ENCODE data around the gene TPMT.
"Not testable (repeated sequence)": the region's sequence is repeated elsewhere in the genome, so short reads cannot be mapped to it uniquely, and the experiment has no call there.

The TPMT gene

GRCh38 chr6:18176198-18176597, 21.3 kb upstream of the TPMT start:
- H3K4me3 Mint-ChIP-seq; DNase-seq; ATAC-seq (replicated peaks); H3K27me3 Mint-ChIP-seq: not testable (repeated sequence)
- Mint-ChIP-seq H3K36me3 (peaks cover 48 to 59% of the 10 kb centered on the region in 2 donors), H3K27ac (peak overlapping the region; percentile 42), H3K4me1 (peaks cover 17 to 42% of the 10 kb centered on the region in 2 donors), H3K9me3 (peaks cover 0 to 11% of the 10 kb centered on the region in 2 donors)

DNA sequence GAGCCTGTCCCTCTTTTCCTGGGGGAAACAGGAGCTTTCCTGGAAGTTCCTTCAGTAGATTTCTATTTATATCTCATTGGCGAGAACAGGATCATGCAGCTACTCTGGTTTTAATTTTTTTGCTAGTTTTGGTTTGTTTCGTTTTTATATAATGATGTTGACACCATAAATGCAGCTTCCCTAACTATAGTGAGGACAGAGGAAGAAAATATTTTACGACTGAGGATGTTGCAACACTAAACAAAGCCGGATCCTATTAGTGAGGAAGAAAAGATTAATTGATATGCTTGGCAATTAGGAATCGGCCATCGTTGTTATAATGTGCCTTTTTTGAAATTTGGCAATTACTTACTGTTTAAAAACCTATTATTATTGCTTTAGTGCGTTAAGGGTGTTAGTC, 17.0 kb upstream of the TPMT start:
- ATAC-seq (replicated peaks) (no peak), DNase-seq (no peak)
- peaks cover 57 to 61% of the 10 kb centered on the region in 2 donors for H3K36me3 Mint-ChIP-seq
- H3K4me1 Mint-ChIP-seq = peaks cover 7 to 10% of the 10 kb centered on the region in 2 donors
- H3K27me3 Mint-ChIP-seq = no peaks in the 10 kb centered on the region
- no peak overlapping the region for H3K4me3 Mint-ChIP-seq
- no peak overlapping the region for H3K27ac Mint-ChIP-seq
- peaks cover 0 to 11% of the 10 kb centered on the region in 2 donors for H3K9me3 Mint-ChIP-seq

- H3K27me3 Mint-ChIP-seq = no peaks in the 10 kb centered on the region
- DNase-seq (no peak), ATAC-seq (replicated peaks) (no peak)
- no peak overlapping the region for H3K27ac Mint-ChIP-seq
- peaks cover 37 to 45% of the 10 kb centered on the region in 2 donors for H3K36me3 Mint-ChIP-seq
- no peaks in the 10 kb centered on the region for H3K9me3 Mint-ChIP-seq
- H3K4me1 Mint-ChIP-seq = peaks cover 0 to 6% of the 10 kb centered on the region in 2 donors
- no peak overlapping the region for H3K4me3 Mint-ChIP-seq
These were observed 13.4 kb upstream of the TPMT start for GRCh38 chr6:18168264-18168663.

- DNase-seq = no peak
- H3K36me3 Mint-ChIP-seq = peaks cover 42 to 51% of the 10 kb centered on the region in 2 donors
- peaks cover 0 to 11% of the 10 kb centered on the region in 2 donors for H3K4me1 Mint-ChIP-seq
- no peak for ATAC-seq (replicated peaks)
- no peaks in the 10 kb centered on the region for H3K27me3 Mint-ChIP-seq
- no peaks in the 10 kb centered on the region for H3K9me3 Mint-ChIP-seq
- no peak overlapping the region for H3K27ac Mint-ChIP-seq
- H3K4me3 Mint-ChIP-seq = no peak overlapping the region
These were observed 11.6 kb upstream of the TPMT start for GRCh38 chr6:18166312-18167036.

GRCh38 chr6:18165751-18166150, 10.9 kb upstream of the TPMT start:
- Mint-ChIP-seq H3K9me3 (no peaks in the 10 kb centered on the region), H3K27ac (no peak overlapping the region), H3K4me3 (no peak overlapping the region), H3K27me3 (no peaks in the 10 kb centered on the region), H3K4me1 (peaks cover 0 to 12% of the 10 kb centered on the region in 2 donors), H3K36me3 (peaks cover 42 to 53% of the 10 kb centered on the region in 2 donors)
- DNase-seq = no peak
- no peak for ATAC-seq (replicated peaks)

- DNase-seq = no peak
- Mint-ChIP-seq H3K27me3 (no peaks in the 10 kb centered on the region), H3K4me3 (no peak overlapping the region), H3K9me3 (peaks cover 1 to 5% of the 10 kb centered on the region in 2 donors), H3K36me3 (peaks cover 29 to 43% of the 10 kb centered on the region in 2 donors), H3K4me1 (peaks cover 0 to 16% of the 10 kb centered on the region in 2 donors), H3K27ac (no peak overlapping the region)
- ATAC-seq (replicated peaks) = no peak
These were observed 7.5 kb upstream of the TPMT start for GRCh38 chr6:18162401-18162800.

- ATAC-seq (replicated peaks) = no peak
- no peaks in the 10 kb centered on the region for H3K27me3 Mint-ChIP-seq
These were observed 6.6 kb upstream of the TPMT start for GRCh38 chr6:18161431-18161830.

DNA sequence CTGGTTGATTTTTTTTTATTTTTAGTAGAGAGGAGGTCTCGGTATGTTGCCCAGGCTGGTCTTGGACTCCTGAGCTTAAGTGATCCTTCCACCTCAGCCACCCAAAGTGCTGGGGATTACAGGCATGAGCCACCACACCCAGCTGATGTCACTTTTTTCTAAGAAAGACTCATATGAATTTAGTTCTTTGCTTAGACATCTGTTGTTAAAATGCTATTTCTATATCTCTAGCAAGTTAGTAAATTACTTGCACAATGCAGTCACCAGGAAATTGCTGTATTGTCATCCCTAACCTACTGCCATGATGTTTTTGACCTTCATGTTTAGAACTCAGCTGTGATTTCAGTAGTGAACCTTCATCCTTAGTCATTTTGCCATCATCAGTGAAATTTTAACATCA, 6.0 kb upstream of the TPMT start:
- no peaks in the 10 kb centered on the region for H3K27me3 Mint-ChIP-seq
- H3K4me1 Mint-ChIP-seq = peaks cover 5 to 23% of the 10 kb centered on the region in 2 donors
- H3K27ac Mint-ChIP-seq = no peak overlapping the region
- no peak overlapping the region for H3K4me3 Mint-ChIP-seq
- H3K9me3 Mint-ChIP-seq = peaks cover 1 to 5% of the 10 kb centered on the region in 2 donors
- no peak for DNase-seq
- ATAC-seq (replicated peaks) = no peak
- H3K36me3 Mint-ChIP-seq = peaks cover 27 to 46% of the 10 kb centered on the region in 2 donors

More at GRCh38 chr6:18161431-18161830, 6.6 kb upstream of the TPMT start:
- Mint-ChIP-seq H3K4me3 (no peak overlapping the region), H3K9me3 (peaks cover 1 to 5% of the 10 kb centered on the region in 2 donors), H3K36me3 (peaks cover 27 to 43% of the 10 kb centered on the region in 2 donors), H3K27ac (no peak overlapping the region), H3K4me1 (peaks cover 0 to 18% of the 10 kb centered on the region in 2 donors)
- no peak for DNase-seq

DNA sequence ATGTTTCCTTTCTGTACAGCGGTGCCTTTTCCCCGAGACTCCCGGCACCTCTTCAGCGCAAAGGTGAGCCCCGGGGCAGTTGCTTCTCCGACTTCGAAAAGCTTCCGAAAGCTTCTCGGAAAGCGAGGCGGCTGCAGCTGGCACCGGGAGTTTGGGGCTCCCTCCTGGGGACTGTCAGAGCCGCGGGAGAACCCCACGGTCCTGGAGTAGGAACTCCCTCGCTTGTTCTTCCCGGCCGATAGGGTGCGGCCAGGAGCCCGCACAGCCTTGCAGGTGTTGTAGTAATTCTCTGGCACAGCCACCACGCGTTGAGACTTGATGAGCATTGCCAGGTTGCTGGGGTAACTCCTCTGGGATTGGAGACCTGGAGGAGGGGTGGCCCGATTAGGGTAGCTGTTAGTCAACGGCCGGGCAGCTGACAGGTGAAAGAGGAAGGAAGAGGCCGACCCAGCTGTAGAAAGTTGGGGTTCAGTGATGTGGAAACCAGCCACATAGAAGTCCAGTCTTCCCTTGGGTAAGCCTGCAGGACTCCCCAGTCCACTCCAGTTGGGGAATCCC, 1.1 kb upstream of the TPMT start:
- Mint-ChIP-seq H3K27ac (peak overlapping the region; percentile 89), H3K36me3 (peaks cover 10 to 26% of the 10 kb centered on the region in 2 donors), H3K4me1 (peaks cover 15 to 40% of the 10 kb centered on the region in 2 donors), H3K4me3 (peak overlapping the region; percentile 95 to 100), H3K9me3 (peaks cover 3 to 5% of the 10 kb centered on the region in 2 donors), H3K27me3 (no peaks in the 10 kb centered on the region)
- ATAC-seq (replicated peaks) = peak; percentile 56 to 63
- peak; percentile 77 for DNase-seq

DNA sequence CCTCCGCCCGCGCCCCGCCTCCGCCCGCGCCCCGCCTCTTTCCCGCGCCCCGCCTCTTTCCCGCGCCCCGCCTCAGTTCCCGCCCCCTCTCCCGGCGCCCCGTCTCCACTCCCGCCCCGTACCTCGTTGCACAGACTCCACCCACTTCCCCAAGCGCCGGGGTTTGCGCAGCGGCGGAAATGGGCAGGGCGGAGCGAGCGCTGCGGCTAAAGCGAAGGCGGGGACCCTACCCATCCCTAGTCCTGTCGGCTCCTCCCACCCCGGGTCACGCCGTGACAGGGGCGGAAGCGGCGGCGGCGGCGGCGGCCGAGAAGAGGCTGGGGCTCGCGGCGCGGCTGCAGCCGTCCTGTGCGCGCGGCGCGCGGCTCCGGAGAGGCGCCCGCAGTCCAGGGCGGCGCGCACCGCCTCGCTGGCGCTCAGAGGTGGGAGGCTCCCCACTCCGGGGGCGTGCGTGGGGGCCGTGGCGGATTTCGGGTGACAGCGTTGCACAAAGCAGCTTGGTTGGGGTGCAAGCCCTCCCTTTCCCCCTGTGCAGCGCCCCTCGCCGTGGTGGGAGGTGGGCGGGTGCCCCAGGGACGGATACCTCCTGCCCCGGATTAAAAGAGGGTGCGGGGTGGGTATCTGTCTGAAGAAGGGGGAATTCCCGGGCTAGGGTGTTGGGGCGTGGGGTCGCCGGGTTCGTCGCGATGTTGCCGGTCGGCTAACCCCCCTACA, 430 bp upstream of the TPMT start, which contains the start of gene KDM1B:
Gene KDM1B, plus strand, starts transcription at position 273 of the 714 bp plus-strand sequence. CDS start 4,474 bp downstream, outside the sequence.
- Mint-ChIP-seq H3K36me3 (peaks cover 10 to 21% of the 10 kb centered on the region in 2 donors), H3K27me3 (no peaks in the 10 kb centered on the region), H3K27ac (peak within 1 kb of the TSS; percentile 97), H3K4me3 (peak within 1 kb of the TSS; percentile 95 to 100), H3K4me1 (peaks cover 15 to 40% of the 10 kb centered on the region in 2 donors), H3K9me3 (peaks cover 3 to 5% of the 10 kb centered on the region in 2 donors)
- DNase-seq (peak; percentile 99), ATAC-seq (replicated peaks) (peak; percentile 89 to 93)

- Mint-ChIP-seq H3K27ac (peak overlapping the region; percentile 42), H3K4me1 (peaks cover 15 to 39% of the 10 kb centered on the region in 2 donors)
- ATAC-seq (replicated peaks) = no peak
These were observed 1.6 kb downstream of the TPMT start for GRCh38 chr6:18153311-18153703.

DNA sequence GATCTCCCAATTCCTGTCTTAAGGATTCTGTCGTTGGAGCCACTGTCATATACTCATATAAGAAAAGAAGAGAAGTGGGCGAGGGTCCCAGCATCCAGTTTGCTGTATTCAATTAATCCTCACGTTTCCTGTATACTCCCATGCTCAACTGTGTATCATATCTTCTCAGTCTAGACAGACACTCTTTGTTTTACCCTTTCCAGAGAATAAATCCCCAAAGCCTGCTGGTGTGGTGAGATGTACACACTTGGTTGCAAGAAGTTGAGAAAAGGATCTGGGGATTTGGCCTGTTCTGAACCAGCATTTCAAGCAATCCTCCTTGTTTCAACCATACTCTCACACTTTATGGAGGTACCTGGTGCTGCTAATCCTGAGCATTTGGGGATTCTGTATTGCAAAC, 3.1 kb downstream of the TPMT start:
- ATAC-seq (replicated peaks) = no peak
- H3K27ac Mint-ChIP-seq = no peak overlapping the region

More at GRCh38 chr6:18153311-18153703, 1.6 kb downstream of the TPMT start:
- Mint-ChIP-seq H3K36me3 (peaks cover 2 to 11% of the 10 kb centered on the region in 2 donors), H3K27me3 (no peaks in the 10 kb centered on the region), H3K9me3 (peaks cover 0 to 1% of the 10 kb centered on the region in 2 donors), H3K4me3 (no peak overlapping the region)
- DNase-seq = no peak

DNA sequence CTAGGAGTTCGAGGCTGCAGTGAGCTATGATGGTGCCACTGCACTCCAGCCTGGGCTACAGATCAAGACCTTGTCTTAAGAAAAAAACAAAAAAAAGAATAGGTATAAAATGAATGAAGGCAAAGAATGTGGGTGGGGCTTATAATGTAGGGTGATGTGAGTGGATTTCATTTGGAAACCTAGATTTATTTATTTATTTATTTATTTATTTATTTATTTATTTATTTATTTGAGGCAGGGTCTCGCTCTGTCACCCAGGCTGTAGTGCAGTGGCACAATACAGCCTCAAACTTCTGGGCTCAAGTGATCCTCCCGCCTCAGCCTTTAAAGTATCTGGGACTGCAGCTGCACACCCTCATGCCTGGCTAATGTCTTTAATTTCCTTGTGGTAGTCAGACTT, 3.5 kb downstream of the TPMT start:
- H3K9me3 Mint-ChIP-seq; DNase-seq; H3K4me3 Mint-ChIP-seq; H3K27ac Mint-ChIP-seq; ATAC-seq (replicated peaks); H3K27me3 Mint-ChIP-seq: not testable (repeated sequence)
- Mint-ChIP-seq H3K4me1 (peaks cover 15 to 33% of the 10 kb centered on the region in 2 donors), H3K36me3 (peaks cover 2 to 11% of the 10 kb centered on the region in 2 donors)

More for the DNA sequence above, 3.1 kb downstream of the TPMT start:
- no peak overlapping the region for H3K4me3 Mint-ChIP-seq
- peaks cover 2 to 11% of the 10 kb centered on the region in 2 donors for H3K36me3 Mint-ChIP-seq
- peaks cover 15 to 35% of the 10 kb centered on the region in 2 donors for H3K4me1 Mint-ChIP-seq
- DNase-seq = no peak
- H3K27me3 Mint-ChIP-seq = no peaks in the 10 kb centered on the region
- peaks cover 0 to 1% of the 10 kb centered on the region in 2 donors for H3K9me3 Mint-ChIP-seq
